Measurements from ENCODE around the gene ARHGDIA. TPM values are rescaled to one million over a fixed set of nuclear protein-coding genes. Genes with fewer than 3 reads are reported as not detected.
A peak's percentile ranks its signal among the peaks of the same experiment; 100 is the strongest.

Gene ARHGDIA
- polyA plus RNA-seq, 1 donor from 2014 or later: 16.1 TPM

GRCh38 chr17:81889602-81890001 is 18.5 kb upstream of the ARHGDIA start:
- Histone ChIP-seq H3K27ac (ENCODE audit: low read length) (no peak overlapping the region), H3K9me3 (ENCODE audit: low read length) (no peaks in the 10 kb centered on the region), H3K4me3 (ENCODE audit: low read length) (peak overlapping the region; percentile 88), H3K4me2 (ENCODE audit: low read length) (no peak overlapping the region), H3K36me3 (ENCODE audit: insufficient read depth, low read length) (no peaks in the 10 kb centered on the region), H3K9ac (ENCODE audit: low read length) (no peak overlapping the region), H3K27me3 (ENCODE audit: insufficient read depth, low read depth, low read length) (no peaks in the 10 kb centered on the region), H3F3A (ENCODE audit: insufficient read depth, low read length, poor library complexity, severe bottlenecking) (no peaks in the 10 kb centered on the region), H3K9me2 (ENCODE audit: insufficient read depth, low read length) (no peaks in the 10 kb centered on the region), H4K20me1 (ENCODE audit: insufficient read depth) (no peaks in the 10 kb centered on the region), H3K79me2 (replicated peaks; ENCODE audit: insufficient read depth, low read length) (peaks cover 13% of the 10 kb centered on the region), H2AFZ (ENCODE audit: low read depth, low read length) (no peak overlapping the region)
- TF ChIP-seq TAF1 (IDR thresholded peaks at IDR 0.05; ENCODE audit: low read depth): no peak
- no peak for TF ChIP-seq CTCF (IDR thresholded peaks at IDR 0.05; ENCODE audit: poor library complexity, severe bottlenecking)
- no peak for TF ChIP-seq SMC3 (conservative IDR thresholded peaks at IDR 0.05; ENCODE audit: poor library complexity)
- no peak for TF ChIP-seq REST (IDR thresholded peaks at IDR 0.05; ENCODE audit: borderline replicate concordance)
- TF ChIP-seq MXI1 (conservative IDR thresholded peaks at IDR 0.05; ENCODE audit: poor library complexity, severe bottlenecking): no peak
- no peak for TF ChIP-seq POLR2AphosphoS5 (IDR thresholded peaks at IDR 0.05)
- TF ChIP-seq EP300 (conservative IDR thresholded peaks at IDR 0.05; ENCODE audit: poor library complexity, severe bottlenecking): no peak
- TF ChIP-seq EZH2 (IDR thresholded peaks at IDR 0.05; ENCODE audit: borderline replicate concordance, insufficient read depth, low read length, poor library complexity, severe bottlenecking): no peak
- no peak for TF ChIP-seq RAD21 (conservative IDR thresholded peaks at IDR 0.05)

GRCh38 chr17:81888988-81889595 is 18.0 kb upstream of the ARHGDIA start:
- Histone ChIP-seq H3K79me2 (replicated peaks; ENCODE audit: insufficient read depth, low read length) (peaks cover 13% of the 10 kb centered on the region), H3K27ac (ENCODE audit: low read length) (no peak overlapping the region), H3K36me3 (ENCODE audit: insufficient read depth, low read length) (no peaks in the 10 kb centered on the region), H3K4me3 (ENCODE audit: low read length) (no peak overlapping the region), H3F3A (ENCODE audit: insufficient read depth, low read length, poor library complexity, severe bottlenecking) (no peaks in the 10 kb centered on the region), H3K9ac (ENCODE audit: low read length) (no peak overlapping the region), H3K4me2 (ENCODE audit: low read length) (no peak overlapping the region), H3K9me3 (ENCODE audit: low read length) (no peaks in the 10 kb centered on the region), H4K20me1 (ENCODE audit: insufficient read depth) (no peaks in the 10 kb centered on the region), H2AFZ (ENCODE audit: low read depth, low read length) (no peak overlapping the region), H3K27me3 (ENCODE audit: insufficient read depth, low read depth, low read length) (no peaks in the 10 kb centered on the region), H3K9me2 (ENCODE audit: insufficient read depth, low read length) (no peaks in the 10 kb centered on the region)
- TF ChIP-seq EZH2 (IDR thresholded peaks at IDR 0.05; ENCODE audit: borderline replicate concordance, insufficient read depth, low read length, poor library complexity, severe bottlenecking) (no peak), CTCF (IDR thresholded peaks at IDR 0.05; ENCODE audit: poor library complexity, severe bottlenecking) (no peak)
